Osteoblast (primary cell): ENCODE data around the gene CCDC12. TPM values are rescaled to one million over a fixed set of nuclear protein-coding genes. Genes with fewer than 3 reads are reported as not detected.

Experiments used
- DNase-seq: peaks from one replicate; pipeline ENCODE4 v3.0.0; 2011; ENCODE audit warnings: low spot score, mixed read lengths; ENCODE audit not compliant: insufficient read length; ENCODE audit errors: missing footprints
- H2AFZ ChIP-seq: 2 replicates; pipeline ENCODE4 v1.6.0; 2011; ENCODE audit warnings: mild to moderate bottlenecking, low read length
- H3K27ac ChIP-seq: 2 replicates; pipeline ENCODE4 v1.5.1; 2011; ENCODE audit warnings: mild to moderate bottlenecking, low read depth, low read length, moderate library complexity
- H3K27me3 ChIP-seq: 2 replicates; pipeline ENCODE4 v1.6.0; 2012; ENCODE audit warnings: mild to moderate bottlenecking, control low read depth, inconsistent platforms, low read length, moderate library complexity; ENCODE audit not compliant: insufficient read depth
- H3K36me3 ChIP-seq: 2 replicates; pipeline ENCODE4 v1.5.1; 2011; ENCODE audit warnings: mild to moderate bottlenecking, low read length, control low read depth, moderate library complexity; ENCODE audit not compliant: insufficient read depth
- H3K4me1 ChIP-seq: 2 replicates; pipeline ENCODE4 v1.5.1; 2011; ENCODE audit warnings: mild to moderate bottlenecking, low read length, control low read depth, moderate library complexity; ENCODE audit not compliant: insufficient read depth
- H3K4me2 ChIP-seq: 2 replicates; pipeline ENCODE4 v1.6.0; 2011; ENCODE audit warnings: mild to moderate bottlenecking, low read length; ENCODE audit not compliant: insufficient read depth
- H3K4me3 ChIP-seq: fragments of 200-600 bp; sonication (generic); 3 replicates; pipeline ENCODE4 v1.5.1; 2012; ENCODE audit warnings: mild to moderate bottlenecking, low read length, inconsistent platforms; ENCODE audit not compliant: insufficient read depth
- H3K79me2 ChIP-seq: 2 replicates; pipeline ENCODE4 v1.6.0; 2012; ENCODE audit warnings: mild to moderate bottlenecking, low read length, control low read depth, inconsistent platforms; ENCODE audit not compliant: insufficient read depth
- H3K9me3 ChIP-seq: 2 replicates; pipeline ENCODE4 v1.5.1; 2011; ENCODE audit warnings: low read depth, low read length, control low read depth
- H4K20me1 ChIP-seq: 2 replicates; pipeline ENCODE4 v1.6.0; 2012; ENCODE audit warnings: mild to moderate bottlenecking, low read length, control low read depth; ENCODE audit not compliant: insufficient read depth
- total RNA-seq: library from RNA; depleted of rRNA; stranded (reverse); fragments of >200 nt; gene quantifications from 2 replicates; pipeline ENCODE4 v1.2.3, GENCODE V29; 2012
- TF ChIP-seq, protein P1 (sequence below): IDR thresholded peaks from 2 replicates; pipeline ENCODE4 v1.5.1; 2011; ENCODE audit warnings: mild to moderate bottlenecking, low read depth, low read length, moderate library complexity; ENCODE audit errors: extremely low read depth

CCDC12 gene
- total RNA-seq, 1 donor, result 20.6 TPM

DNA sequence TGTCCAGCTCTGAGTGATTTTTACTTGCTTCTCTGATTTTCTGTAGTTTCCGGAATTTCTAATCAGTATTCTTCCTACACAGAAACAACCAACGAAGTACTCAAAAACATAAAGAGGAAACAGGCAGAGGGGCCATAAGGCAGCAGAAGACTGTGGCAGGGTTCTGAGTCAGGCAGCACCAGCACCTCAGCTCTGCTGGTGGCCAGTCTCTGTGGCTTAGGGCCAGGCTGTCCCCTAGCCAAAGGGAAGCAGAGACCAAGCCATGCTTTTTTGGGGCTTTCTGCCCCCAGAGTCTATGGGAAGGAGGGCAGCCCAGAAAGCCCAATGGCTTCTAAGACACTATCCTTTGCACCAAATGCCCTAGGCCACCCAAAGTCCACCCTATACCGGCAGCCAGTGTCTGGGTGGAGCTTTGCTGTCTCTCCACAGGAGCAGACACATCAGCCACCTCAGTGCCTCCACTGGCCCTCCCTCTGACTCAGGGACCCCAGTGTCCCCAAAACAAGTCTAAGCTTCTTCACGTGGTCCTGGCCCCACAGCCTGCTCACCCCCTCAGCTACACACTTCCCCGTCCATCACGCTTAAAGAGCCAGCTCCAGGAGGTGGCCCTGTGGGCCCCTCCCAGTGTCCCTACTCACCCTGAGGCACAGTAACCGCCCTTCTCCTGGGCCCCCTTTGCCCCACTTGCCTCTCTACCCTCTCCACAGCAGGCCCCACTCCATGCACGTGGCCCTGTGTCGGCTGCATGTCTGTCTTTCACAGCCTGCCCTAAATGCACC lies 46.2 kb downstream of the CCDC12 start:
- Histone ChIP-seq H2AFZ (no peak overlapping the region), H3K4me1 (peaks cover 43% of the 10 kb centered on the region), H3K4me3 (no peak overlapping the region), H3K9me3 (no peaks in the 10 kb centered on the region), H4K20me1 (peaks cover 44% of the 10 kb centered on the region), H3K27me3 (no peaks in the 10 kb centered on the region), H3K4me2 (no peak overlapping the region), H3K27ac (no peak overlapping the region), H3K79me2 (peaks cover 86% of the 10 kb centered on the region), H3K36me3 (peaks cover 17% of the 10 kb centered on the region)
- TF ChIP-seq, protein P1, sequence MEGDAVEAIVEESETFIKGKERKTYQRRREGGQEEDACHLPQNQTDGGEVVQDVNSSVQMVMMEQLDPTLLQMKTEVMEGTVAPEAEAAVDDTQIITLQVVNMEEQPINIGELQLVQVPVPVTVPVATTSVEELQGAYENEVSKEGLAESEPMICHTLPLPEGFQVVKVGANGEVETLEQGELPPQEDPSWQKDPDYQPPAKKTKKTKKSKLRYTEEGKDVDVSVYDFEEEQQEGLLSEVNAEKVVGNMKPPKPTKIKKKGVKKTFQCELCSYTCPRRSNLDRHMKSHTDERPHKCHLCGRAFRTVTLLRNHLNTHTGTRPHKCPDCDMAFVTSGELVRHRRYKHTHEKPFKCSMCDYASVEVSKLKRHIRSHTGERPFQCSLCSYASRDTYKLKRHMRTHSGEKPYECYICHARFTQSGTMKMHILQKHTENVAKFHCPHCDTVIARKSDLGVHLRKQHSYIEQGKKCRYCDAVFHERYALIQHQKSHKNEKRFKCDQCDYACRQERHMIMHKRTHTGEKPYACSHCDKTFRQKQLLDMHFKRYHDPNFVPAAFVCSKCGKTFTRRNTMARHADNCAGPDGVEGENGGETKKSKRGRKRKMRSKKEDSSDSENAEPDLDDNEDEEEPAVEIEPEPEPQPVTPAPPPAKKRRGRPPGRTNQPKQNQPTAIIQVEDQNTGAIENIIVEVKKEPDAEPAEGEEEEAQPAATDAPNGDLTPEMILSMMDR, result no peak
- DNase-seq, result no peak

DNA sequence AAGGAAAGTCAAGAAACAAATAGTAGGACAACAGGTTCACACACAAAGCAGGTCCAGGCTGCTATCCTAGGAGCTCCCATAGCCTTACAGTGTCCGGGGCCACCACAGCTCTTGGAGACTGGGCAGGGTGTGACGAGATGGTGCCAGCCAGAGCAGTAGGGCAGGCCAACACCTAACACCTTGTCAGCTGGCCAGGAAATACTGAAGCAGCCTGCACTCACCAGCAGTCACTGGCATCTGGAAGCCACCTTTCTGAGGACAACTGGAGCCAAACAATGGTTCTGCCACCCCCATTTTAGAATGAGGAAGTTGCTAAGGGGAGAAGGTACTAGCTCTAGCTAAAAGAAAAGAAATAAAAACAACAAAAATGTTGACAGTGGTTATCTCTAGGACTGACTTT lies 47.2 kb downstream of the CCDC12 start:
- no peak for DNase-seq
- TF ChIP-seq, protein P1, result no peak
- Histone ChIP-seq H3K27ac (no peak overlapping the region), H3K4me3 (no peak overlapping the region), H3K9me3 (no peaks in the 10 kb centered on the region), H3K27me3 (no peaks in the 10 kb centered on the region), H4K20me1 (peaks cover 44% of the 10 kb centered on the region), H3K4me2 (no peak overlapping the region), H3K79me2 (peaks cover 88% of the 10 kb centered on the region), H3K36me3 (peaks cover 26% of the 10 kb centered on the region), H2AFZ (no peak overlapping the region), H3K4me1 (peaks cover 33% of the 10 kb centered on the region)

DNA sequence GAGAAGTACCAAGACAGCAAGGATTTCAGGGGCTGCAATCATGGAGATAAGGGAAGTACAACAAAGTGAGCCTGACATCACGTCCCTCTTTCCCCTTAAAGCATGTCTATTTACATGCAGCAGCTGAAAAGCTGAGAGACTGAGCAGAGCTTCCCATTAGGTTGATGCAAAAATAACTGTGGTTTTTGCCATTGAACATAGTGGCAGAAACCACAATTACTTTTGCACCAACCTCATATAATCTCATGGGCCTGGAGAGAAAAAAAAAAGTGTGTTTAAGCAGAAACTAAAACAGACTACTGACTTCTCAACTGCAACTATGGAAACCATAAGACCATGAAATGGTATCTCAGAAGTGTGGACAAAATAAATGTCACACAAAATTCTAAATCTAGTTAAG lies 48.3 kb downstream of the CCDC12 start:
- peaks cover 29% of the 10 kb centered on the region for H3K4me1 ChIP-seq
- peaks cover 52% of the 10 kb centered on the region for H4K20me1 ChIP-seq
- no peak overlapping the region for H3K4me2 ChIP-seq
- no peak overlapping the region for H3K27ac ChIP-seq
- DNase-seq, result no peak
- H3K79me2 ChIP-seq, result peaks cover 83% of the 10 kb centered on the region
- no peak overlapping the region for H3K4me3 ChIP-seq
- H2AFZ ChIP-seq, result no peak overlapping the region
- H3K9me3 ChIP-seq, result no peaks in the 10 kb centered on the region
- peaks cover 36% of the 10 kb centered on the region for H3K36me3 ChIP-seq
- H3K27me3 ChIP-seq, result no peaks in the 10 kb centered on the region
- TF ChIP-seq, protein P1, result no peak

DNA sequence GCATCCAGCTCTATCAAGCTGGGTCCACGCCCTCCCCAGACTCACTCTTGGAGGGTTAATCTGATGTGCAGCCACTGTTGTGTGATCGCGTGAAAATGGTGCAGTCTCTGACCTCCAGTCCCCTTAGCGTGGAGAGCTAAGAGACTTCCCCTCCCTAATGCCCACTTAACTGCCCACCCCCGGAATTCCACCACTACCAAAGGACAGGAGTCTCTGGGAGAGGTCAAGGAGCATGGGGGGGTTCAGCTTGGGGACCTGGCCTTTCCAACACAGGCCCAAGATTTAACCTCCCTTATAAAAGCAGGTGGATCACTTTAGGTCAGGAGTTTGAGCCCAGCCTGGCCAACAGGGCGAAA lies 48.8 kb downstream of the CCDC12 start:
- Histone ChIP-seq H4K20me1 (peaks cover 58% of the 10 kb centered on the region), H3K27me3 (no peaks in the 10 kb centered on the region), H3K27ac (no peak overlapping the region), H2AFZ (no peak overlapping the region), H3K4me2 (no peak overlapping the region), H3K4me1 (peaks cover 29% of the 10 kb centered on the region), H3K79me2 (peaks cover 82% of the 10 kb centered on the region), H3K9me3 (no peaks in the 10 kb centered on the region), H3K36me3 (peaks cover 41% of the 10 kb centered on the region), H3K4me3 (no peak overlapping the region)
- TF ChIP-seq, protein P1, result no peak
- peak; percentile 0 for DNase-seq
